ENCODE data around the gene EIF4G3.
"Not testable (repeated sequence)": the region's sequence is repeated elsewhere in the genome, so short reads cannot be mapped to it uniquely, and the experiment has no call there.

The EIF4G3 gene

GRCh38 chr1:20811916-20812315 lies 364.8 kb downstream of the EIF4G3 start:
- DNase-seq (ENCODE audit: low spot score) = no peak

- no peak for DNase-seq (ENCODE audit: low spot score)
Observed at GRCh38 chr1:20793236-20793635, 383.5 kb downstream of the EIF4G3 start.

- DNase-seq (ENCODE audit: low spot score) = peak; percentile 8
Observed at GRCh38 chr1:20792196-20792595, 384.5 kb downstream of the EIF4G3 start.

- no peak for DNase-seq (ENCODE audit: low spot score)
Observed at GRCh38 chr1:20790785-20791184, 385.9 kb downstream of the EIF4G3 start.

GRCh38 chr1:20789598-20789997 lies 387.1 kb downstream of the EIF4G3 start:
- DNase-seq (ENCODE audit: low spot score) = not testable (repeated sequence)

- DNase-seq (ENCODE audit: low spot score) = peak; percentile 65
Observed at GRCh38 chr1:20787840-20788795, 388.6 kb downstream of the EIF4G3 start.

- peak; percentile 81 for DNase-seq (ENCODE audit: low spot score)
Observed at GRCh38 chr1:20787029-20787839, 389.5 kb downstream of the EIF4G3 start, which contains the start of gene HP1BP3. TSS of gene HP1BP3 (minus strand) at chr1:20787307. CDS start at chr1:20780440, 6,867 bp downstream.

GRCh38 chr1:20786253-20787028 lies 390.3 kb downstream of the EIF4G3 start:
- peak; percentile 96 for DNase-seq (ENCODE audit: low spot score)

- no peak for DNase-seq (ENCODE audit: low spot score)
Observed at GRCh38 chr1:20785907-20786252, 390.8 kb downstream of the EIF4G3 start.

GRCh38 chr1:20775700-20776099 lies 401.0 kb downstream of the EIF4G3 start:
- no peak for DNase-seq (ENCODE audit: low spot score)

GRCh38 chr1:20771780-20772179 lies 404.9 kb downstream of the EIF4G3 start:
- DNase-seq (ENCODE audit: low spot score) = no peak

- no peak for DNase-seq (ENCODE audit: low spot score)
Observed at GRCh38 chr1:20770314-20771087, 406.2 kb downstream of the EIF4G3 start.

- no peak for DNase-seq (ENCODE audit: low spot score)
Observed at GRCh38 chr1:20767271-20767670, 409.4 kb downstream of the EIF4G3 start.

GRCh38 chr1:20763417-20763816 lies 413.3 kb downstream of the EIF4G3 start:
- no peak for DNase-seq (ENCODE audit: low spot score)

- DNase-seq (ENCODE audit: low spot score) = no peak
Observed at GRCh38 chr1:20760322-20760721, 416.4 kb downstream of the EIF4G3 start.

Measured in kidney tubule cell (primary cell).